ENCODE data around the gene GNG4. TPM values are rescaled to one million over a fixed set of nuclear protein-coding genes. Genes with fewer than 3 reads are reported as not detected.
A peak's percentile ranks its signal among the peaks of the same experiment; 100 is the strongest.

The GNG4 gene
- total RNA-seq = 0.13 and 0.25 TPM in 2 replicates

GRCh38 chr1:235649368-235650163 is at the start of gene GNG4:
GNG4 (minus strand) TSS chr1:235649784; CDS start chr1:235583838, 65,946 bp downstream.
- peak in 1 of 2 donors; percentile 11 for DNase-seq (ENCODE audit: low read depth in 2 of 2)

- no peak for DNase-seq (ENCODE audit: low read depth in 2 of 2)
Observed at GRCh38 chr1:235697508-235697907, 47.9 kb upstream of the GNG4 start.

DNA sequence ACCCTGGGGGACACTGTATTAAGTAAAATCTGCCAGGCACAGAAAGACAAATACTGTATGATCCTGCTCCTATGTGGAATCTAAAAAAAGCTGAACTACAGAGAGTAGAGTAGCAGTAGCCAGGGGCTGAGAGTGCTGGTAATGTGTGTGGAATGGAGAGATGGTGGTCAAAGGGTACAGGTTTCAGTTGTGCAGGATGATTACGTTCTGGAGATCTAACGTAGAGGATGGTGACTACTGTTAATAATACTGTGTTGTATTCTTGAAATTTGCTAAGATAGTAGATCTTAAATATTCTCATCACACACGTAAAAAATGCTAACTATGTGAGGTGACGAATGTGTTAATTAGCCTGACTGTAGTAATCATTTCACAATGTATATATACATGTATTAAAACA is 39.8 kb upstream of the GNG4 start:
- no peak for DNase-seq (ENCODE audit: low read depth in 2 of 2)

- DNase-seq (ENCODE audit: low read depth in 2 of 2) = no peak
Observed at GRCh38 chr1:235688096-235688495, 38.5 kb upstream of the GNG4 start.

GRCh38 chr1:235683653-235684052 is 34.1 kb upstream of the GNG4 start:
- no peak for DNase-seq (ENCODE audit: low read depth in 2 of 2)

GRCh38 chr1:235682216-235682615 is 32.6 kb upstream of the GNG4 start:
- DNase-seq (ENCODE audit: low read depth in 2 of 2) = no peak

GRCh38 chr1:235679644-235680043 is 30.1 kb upstream of the GNG4 start:
- DNase-seq (ENCODE audit: low read depth in 2 of 2) = no peak

- DNase-seq (ENCODE audit: low read depth in 2 of 2) = no peak
Observed at GRCh38 chr1:235679005-235679404, 29.4 kb upstream of the GNG4 start.

- DNase-seq (ENCODE audit: low read depth in 2 of 2) = no peak
Observed at GRCh38 chr1:235675152-235675890, 25.7 kb upstream of the GNG4 start.

DNA sequence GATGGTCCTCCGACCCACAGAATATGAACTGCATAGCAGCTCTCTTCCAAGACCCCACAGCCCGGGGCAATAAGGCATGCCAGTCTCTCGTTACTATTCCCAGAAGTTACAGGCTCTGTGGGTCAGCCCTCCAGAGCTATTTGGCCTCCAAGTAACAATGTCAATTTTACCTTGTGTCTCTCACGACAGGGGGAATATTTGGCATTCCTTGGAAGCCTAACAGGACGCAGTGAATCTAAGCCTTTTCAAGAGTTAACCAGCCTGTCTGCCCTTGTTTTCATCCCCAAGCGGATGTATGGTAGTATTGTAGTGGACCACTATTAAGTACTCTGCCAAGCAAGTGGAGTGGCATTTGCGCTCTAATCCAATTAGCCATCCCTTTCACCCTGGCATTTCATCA is 24.4 kb upstream of the GNG4 start:
- no peak for DNase-seq (ENCODE audit: low read depth in 2 of 2)

GRCh38 chr1:235671992-235672391 is 22.4 kb upstream of the GNG4 start:
- DNase-seq (ENCODE audit: low read depth in 2 of 2) = no peak

- DNase-seq (ENCODE audit: low read depth in 2 of 2) = no peak
Observed at GRCh38 chr1:235670157-235670776, 20.7 kb upstream of the GNG4 start.

DNA sequence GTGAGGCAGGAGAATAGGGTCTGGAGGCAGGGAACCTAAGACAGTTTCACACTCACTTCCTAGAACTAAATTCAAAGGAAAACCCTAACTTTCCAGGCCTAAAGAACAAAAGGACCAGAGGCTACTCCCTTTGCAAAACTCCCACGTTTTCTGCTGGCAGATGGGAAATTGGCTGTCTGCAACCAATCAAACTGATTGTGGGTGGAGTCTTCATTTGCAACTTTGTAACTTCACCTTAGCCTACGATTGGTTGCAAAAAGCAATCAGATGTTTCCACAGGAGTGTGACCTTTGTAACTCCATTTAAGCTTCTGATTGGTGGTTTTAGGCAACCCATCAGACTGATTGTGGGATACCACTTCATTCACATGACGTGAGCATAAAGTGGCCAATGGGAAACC is 19.7 kb upstream of the GNG4 start:
- no peak for DNase-seq (ENCODE audit: low read depth in 2 of 2)

GRCh38 chr1:235663628-235664027 is 14.0 kb upstream of the GNG4 start:
- DNase-seq (ENCODE audit: low read depth in 2 of 2) = no peak

DNA sequence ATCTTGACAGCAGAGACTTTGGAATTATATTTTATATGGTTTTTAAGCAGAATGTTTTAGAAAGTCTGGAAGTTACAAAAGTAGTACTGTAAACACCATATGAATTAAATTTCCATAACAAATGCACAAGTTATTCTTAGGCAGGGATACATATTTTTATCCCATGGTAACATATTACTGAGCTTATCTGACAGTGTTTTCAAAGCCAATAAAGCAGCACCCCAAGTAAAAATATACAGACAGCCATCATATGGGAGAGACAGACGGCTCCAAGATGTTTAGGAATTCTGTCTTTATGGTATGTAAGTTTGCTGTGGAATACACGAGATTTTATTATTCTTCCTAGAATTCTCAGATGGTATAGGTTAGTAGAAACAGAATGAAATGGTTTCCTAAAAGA is 12.0 kb upstream of the GNG4 start:
- no peak for DNase-seq (ENCODE audit: low read depth in 2 of 2)

DNA sequence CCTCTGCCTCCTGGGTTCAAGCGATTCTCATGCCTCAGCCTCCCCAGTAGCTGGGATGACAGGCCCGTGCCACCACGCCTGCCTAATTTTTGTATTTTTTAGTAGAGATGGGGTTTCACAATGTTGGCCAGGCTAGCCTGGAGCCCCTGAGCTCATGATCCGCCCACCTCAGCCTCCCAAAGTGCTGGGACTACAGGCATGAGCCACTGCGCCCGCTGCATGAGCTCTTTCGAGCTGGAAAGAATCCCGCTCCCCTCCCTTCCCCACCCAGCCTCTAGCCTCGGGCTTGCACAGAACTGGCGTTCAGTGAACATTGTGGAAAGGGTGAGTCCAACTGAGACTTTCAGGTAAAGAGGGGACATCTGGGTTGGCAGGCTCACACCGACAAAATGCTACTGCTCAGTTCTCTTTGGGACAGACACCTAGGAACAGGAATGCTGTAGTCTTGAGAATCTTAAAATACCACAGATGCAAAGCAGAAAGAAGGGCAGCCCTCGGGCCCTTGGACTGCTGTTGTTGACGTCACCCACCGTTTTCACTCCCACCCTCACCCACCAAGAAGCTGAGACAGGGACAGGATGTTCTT is 9.7 kb upstream of the GNG4 start:
- no peak for DNase-seq (ENCODE audit: low read depth in 2 of 2)

DNA sequence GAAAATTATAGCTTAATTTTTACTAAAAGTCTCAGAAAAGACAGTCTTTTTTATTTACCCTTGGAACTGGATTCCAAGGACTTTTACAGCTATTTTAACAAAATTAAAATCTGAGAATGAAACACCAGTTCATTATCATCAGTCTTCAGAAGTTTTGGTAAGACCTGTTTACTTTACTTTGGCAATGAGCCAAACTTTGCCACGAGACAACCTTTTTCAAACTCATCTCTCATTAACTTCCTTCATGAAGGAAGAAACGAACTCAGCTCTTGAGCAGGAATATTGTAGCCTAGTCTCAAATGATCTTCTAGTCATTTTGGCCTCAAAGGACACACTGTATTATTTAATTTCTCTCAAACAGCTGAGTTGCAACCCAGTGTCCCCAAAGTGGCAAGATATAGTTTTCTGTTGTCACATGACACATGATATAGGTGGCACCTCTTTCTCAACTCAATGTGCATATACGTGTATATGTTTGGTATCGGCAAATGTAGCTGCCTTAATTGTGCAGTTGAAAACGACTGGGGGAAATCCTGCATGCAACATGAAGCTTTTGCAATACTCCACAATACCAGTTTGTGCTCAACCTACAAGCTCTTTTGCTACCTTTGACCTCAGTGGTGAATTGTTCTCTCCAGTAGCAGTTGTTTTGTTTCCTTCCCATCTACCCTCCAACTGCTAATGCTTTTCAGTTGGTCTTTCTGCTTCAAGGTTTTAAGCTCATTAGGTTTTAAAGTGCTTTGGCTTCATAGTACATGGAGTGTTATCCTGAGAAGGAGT is 8.4 kb upstream of the GNG4 start:
- no peak for DNase-seq (ENCODE audit: low read depth in 2 of 2)

- no peak for DNase-seq (ENCODE audit: low read depth in 2 of 2)
Observed at GRCh38 chr1:235657269-235657668, 7.7 kb upstream of the GNG4 start.

DNA sequence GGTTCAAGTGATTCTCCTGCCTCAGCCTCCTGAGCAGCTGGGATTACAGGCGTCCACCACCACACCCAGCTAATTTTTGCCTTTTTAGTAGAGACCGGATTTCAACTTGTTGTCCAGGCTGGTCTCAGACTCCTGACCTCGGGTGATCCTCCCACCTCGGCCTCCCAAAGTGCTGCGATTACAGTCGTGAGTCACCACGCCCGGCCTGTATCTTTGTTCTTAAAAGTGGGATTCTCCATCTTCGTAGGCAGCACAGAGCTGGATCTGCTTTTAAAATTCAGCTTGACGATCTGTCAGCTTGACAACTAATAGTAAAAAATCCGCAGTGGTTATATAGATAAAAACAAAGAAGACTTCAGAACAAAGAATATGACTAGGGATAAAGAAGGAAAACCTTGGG is 2.8 kb upstream of the GNG4 start:
- DNase-seq (ENCODE audit: low read depth in 2 of 2) = no peak

DNA sequence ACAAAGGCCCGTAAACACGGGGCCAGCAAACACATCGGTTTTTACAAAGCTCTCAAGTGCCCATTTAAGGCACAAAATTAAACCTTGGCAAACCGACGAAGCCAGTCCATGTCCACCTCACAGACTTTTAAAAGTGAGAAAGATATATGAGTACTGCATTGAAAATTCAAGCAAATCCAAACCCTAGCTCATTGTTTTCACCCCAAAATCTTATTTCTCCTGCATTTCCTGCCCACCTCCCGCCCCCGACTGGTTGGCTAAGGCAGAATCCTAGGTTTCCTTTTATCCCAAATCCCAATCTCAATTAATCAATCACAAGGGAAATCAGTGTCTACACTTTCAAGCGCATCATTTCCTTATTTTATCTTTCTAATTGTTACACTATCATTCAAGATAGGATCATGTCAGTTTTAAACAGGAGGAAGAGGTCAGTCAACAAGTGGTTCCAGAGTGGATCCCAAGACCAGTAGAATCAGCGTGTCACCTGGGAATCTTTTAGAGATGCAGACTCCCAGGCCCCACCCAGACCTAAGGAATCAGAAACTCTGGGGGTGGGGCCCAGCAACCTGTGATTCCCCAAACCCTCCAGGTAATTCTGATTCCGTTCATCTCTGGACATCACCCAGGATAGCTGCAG is 1.7 kb upstream of the GNG4 start:
- DNase-seq (ENCODE audit: low read depth in 2 of 2) = no peak

Data from dermis microvascular lymphatic vessel endothelial cell (primary cell).